OCI-LY1 (cell line): ENCODE data around the gene FN3K.

ENCODE experiments used
- H2AFZ ChIP-seq: fragments of 200-600 bp; sonication (generic), shearing (Covaris generic); 2 replicates; pipeline ENCODE4 v1.6.0; 2014; ENCODE audit warnings: antibody characterized with exemption, mild to moderate bottlenecking, low read length
- H3F3A ChIP-seq: fragments of 200-600 bp; sonication (generic), shearing (Covaris generic); 2 replicates; pipeline ENCODE4 v1.6.0; 2014; ENCODE audit warnings: mild to moderate bottlenecking, antibody characterized with exemption, low read length, moderate library complexity; ENCODE audit not compliant: insufficient read depth
- H3K27ac ChIP-seq: fragments of 200-600 bp; sonication (generic); 2 replicates; pipeline ENCODE4 v1.5.1; 2014; ENCODE audit warnings: low read length, mixed run types, mild to moderate bottlenecking, low read depth; ENCODE audit not compliant: poor library complexity, severe bottlenecking
- H3K27me3 ChIP-seq: fragments of 200-600 bp; sonication (generic); 2 replicates; pipeline ENCODE4 v1.6.0; 2014; ENCODE audit warnings: antibody characterized with exemption, mild to moderate bottlenecking, low read length, moderate library complexity; ENCODE audit not compliant: insufficient read depth
- H3K36me3 ChIP-seq: fragments of 200-600 bp; sonication (generic); 2 replicates; pipeline ENCODE4 v1.6.1; 2014; ENCODE audit warnings: mild to moderate bottlenecking, antibody characterized with exemption, low read length, moderate library complexity, mixed read lengths; ENCODE audit not compliant: insufficient read depth
- H3K4me1 ChIP-seq: fragments of 200-600 bp; sonication (generic); 2 replicates; pipeline ENCODE4 v1.5.1; 2014; ENCODE audit warnings: mild to moderate bottlenecking, low read length, moderate library complexity; ENCODE audit not compliant: insufficient read depth, severe bottlenecking
- H3K4me2 ChIP-seq: fragments of 200-600 bp; sonication (generic), shearing (Covaris generic); 2 replicates; pipeline ENCODE4 v1.6.1; 2014; ENCODE audit warnings: low read length
- H3K4me3 ChIP-seq: fragments of 200-600 bp; sonication (generic); 2 replicates; pipeline ENCODE4 v1.5.1; 2014; ENCODE audit warnings: low read length, low read depth, mild to moderate bottlenecking, mixed read lengths; ENCODE audit not compliant: poor library complexity, severe bottlenecking
- H3K79me2 ChIP-seq: fragments of 200-600 bp; shearing (Covaris generic); 2 replicates; pipeline ENCODE4 v1.6.1; 2016; ENCODE audit warnings: mixed run types, low read length, mixed read lengths; ENCODE audit not compliant: insufficient read depth
- H3K9ac ChIP-seq: fragments of 200-600 bp; sonication (generic), shearing (Covaris generic); 2 replicates; pipeline ENCODE4 v1.6.1; 2014; ENCODE audit warnings: mild to moderate bottlenecking, low read length, mixed read lengths
- H3K9me2 ChIP-seq: fragments of 200-600 bp; sonication (generic), shearing (Covaris generic); 2 replicates; pipeline ENCODE4 v1.6.1; 2014; ENCODE audit warnings: low read depth, mild to moderate bottlenecking, low read length, mixed read lengths
- H3K9me3 ChIP-seq: fragments of 200-600 bp; shearing (Covaris generic); 2 replicates; pipeline ENCODE4 v1.6.1; 2014; ENCODE audit warnings: low read length, mixed read lengths
- H4K20me1 ChIP-seq: fragments of 200-600 bp; sonication (generic), shearing (Covaris generic); 2 replicates; pipeline ENCODE4 v1.6.0; 2016; ENCODE audit warnings: mild to moderate bottlenecking, low read length; ENCODE audit not compliant: insufficient read depth
- EZH2 ChIP-seq: fragments of 200-600 bp; sonication (generic), shearing (Covaris generic); IDR thresholded peaks from 2 replicates; pipeline ENCODE4 v1.8.0; 2017; ENCODE audit warnings: borderline replicate concordance, mixed run types, mild to moderate bottlenecking, antibody characterized with exemption, low read length, moderate library complexity, mixed read lengths
- TF ChIP-seq, protein P1 (sequence below): fragments of 200-600 bp; sonication (generic), shearing (Covaris generic); IDR thresholded peaks from 2 replicates; pipeline ENCODE4 v1.5.1; 2017; ENCODE audit warnings: mild to moderate bottlenecking, antibody characterized with exemption, low read length, moderate library complexity, mixed read lengths

FN3K gene

DNA sequence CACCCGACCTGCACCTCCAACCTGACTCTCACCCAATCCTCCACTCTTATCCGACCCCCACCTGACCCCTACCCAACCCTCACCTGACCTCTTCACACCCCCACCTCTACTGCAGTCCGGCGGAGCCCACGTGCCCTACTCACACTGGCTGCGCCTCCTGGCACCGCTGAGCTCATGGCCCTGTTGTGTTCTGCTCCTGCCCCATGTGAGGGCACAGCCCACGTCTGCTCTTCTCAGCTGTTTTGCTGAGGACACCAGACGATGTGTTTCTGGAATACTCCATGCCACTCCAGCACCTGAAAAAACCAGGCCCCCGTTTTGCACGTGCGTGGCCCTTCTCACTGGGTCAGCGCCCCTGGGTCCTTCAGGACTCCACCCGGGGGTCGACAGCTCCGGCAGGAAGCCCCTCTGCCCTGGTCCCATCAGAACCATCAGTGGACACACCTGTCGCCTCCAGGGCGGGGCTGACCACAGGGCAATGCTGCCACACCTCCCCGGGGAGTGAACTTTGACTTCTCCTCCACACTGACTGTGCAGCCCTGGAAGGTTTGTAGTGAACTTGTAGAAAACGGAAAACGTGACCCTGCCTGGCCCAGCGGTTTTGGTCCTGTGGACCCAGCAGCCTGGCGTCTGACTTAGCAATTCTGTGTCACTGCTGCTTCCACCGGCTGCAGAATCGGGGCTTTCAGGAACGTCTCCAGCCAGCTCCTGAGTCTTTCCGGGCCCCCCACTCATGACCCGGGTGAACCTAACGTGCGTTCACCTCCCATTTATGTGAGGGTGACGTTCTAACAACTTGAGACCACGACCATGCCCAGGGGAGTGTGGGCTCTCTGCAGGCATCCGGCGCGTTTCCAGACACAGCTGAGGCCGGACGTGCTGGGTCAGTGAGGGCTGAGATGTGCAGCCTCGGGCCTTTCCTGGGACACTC lies 31.2 kb upstream of the FN3K start:
- peaks cover 10% of the 10 kb centered on the region; the same call in 1 of the 2 replicates for H3K27me3 ChIP-seq
- H3K9ac ChIP-seq: no peak overlapping the region
- no peak overlapping the region for H3K27ac ChIP-seq
- no peaks in the 10 kb centered on the region for H3K36me3 ChIP-seq
- H3K9me3 ChIP-seq: no peaks in the 10 kb centered on the region
- no peak overlapping the region for H3K4me2 ChIP-seq
- no peaks in the 10 kb centered on the region for H3F3A ChIP-seq
- no peak overlapping the region for H2AFZ ChIP-seq
- TF ChIP-seq EZH2: no peak
- TF ChIP-seq, protein P1, sequence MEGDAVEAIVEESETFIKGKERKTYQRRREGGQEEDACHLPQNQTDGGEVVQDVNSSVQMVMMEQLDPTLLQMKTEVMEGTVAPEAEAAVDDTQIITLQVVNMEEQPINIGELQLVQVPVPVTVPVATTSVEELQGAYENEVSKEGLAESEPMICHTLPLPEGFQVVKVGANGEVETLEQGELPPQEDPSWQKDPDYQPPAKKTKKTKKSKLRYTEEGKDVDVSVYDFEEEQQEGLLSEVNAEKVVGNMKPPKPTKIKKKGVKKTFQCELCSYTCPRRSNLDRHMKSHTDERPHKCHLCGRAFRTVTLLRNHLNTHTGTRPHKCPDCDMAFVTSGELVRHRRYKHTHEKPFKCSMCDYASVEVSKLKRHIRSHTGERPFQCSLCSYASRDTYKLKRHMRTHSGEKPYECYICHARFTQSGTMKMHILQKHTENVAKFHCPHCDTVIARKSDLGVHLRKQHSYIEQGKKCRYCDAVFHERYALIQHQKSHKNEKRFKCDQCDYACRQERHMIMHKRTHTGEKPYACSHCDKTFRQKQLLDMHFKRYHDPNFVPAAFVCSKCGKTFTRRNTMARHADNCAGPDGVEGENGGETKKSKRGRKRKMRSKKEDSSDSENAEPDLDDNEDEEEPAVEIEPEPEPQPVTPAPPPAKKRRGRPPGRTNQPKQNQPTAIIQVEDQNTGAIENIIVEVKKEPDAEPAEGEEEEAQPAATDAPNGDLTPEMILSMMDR: no peak
- no peaks in the 10 kb centered on the region for H4K20me1 ChIP-seq
- no peak overlapping the region for H3K4me3 ChIP-seq
- no peaks in the 10 kb centered on the region for H3K79me2 ChIP-seq
- H3K4me1 ChIP-seq: peaks cover 6% of the 10 kb centered on the region
- no peaks in the 10 kb centered on the region for H3K9me2 ChIP-seq

DNA sequence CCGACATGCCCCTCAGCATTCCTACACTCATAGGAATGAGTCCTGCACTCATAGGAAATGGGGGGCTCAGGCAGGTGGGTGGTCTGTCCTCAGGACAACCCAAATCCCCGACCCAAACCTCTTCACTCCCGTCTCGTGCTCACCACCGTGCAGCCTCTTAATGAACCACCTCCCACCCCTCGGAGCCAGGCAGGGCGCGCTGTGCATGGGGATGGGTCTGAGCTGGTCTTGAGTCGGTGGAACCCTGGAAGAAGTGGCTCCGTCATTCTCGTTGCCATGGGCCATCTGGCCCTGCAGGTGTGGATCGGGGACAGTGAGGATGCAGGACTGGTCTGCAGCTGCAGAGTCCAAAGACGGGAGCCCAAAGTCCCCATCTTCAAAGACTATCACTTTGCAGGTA lies 30.5 kb upstream of the FN3K start:
- no peak overlapping the region for H3K4me2 ChIP-seq
- H2AFZ ChIP-seq: no peak overlapping the region
- TF ChIP-seq, protein P1: no peak
- TF ChIP-seq EZH2: no peak
- no peaks in the 10 kb centered on the region for H3K9me3 ChIP-seq
- H3F3A ChIP-seq: no peaks in the 10 kb centered on the region
- H3K27me3 ChIP-seq: peaks cover 10% of the 10 kb centered on the region; the same call in 1 of the 2 replicates
- H3K27ac ChIP-seq: no peak overlapping the region
- no peak overlapping the region for H3K9ac ChIP-seq
- H3K4me3 ChIP-seq: no peak overlapping the region
- no peaks in the 10 kb centered on the region for H3K36me3 ChIP-seq
- peaks cover 5% of the 10 kb centered on the region for H3K4me1 ChIP-seq
- no peaks in the 10 kb centered on the region for H4K20me1 ChIP-seq
- no peaks in the 10 kb centered on the region for H3K9me2 ChIP-seq
- no peaks in the 10 kb centered on the region for H3K79me2 ChIP-seq

DNA sequence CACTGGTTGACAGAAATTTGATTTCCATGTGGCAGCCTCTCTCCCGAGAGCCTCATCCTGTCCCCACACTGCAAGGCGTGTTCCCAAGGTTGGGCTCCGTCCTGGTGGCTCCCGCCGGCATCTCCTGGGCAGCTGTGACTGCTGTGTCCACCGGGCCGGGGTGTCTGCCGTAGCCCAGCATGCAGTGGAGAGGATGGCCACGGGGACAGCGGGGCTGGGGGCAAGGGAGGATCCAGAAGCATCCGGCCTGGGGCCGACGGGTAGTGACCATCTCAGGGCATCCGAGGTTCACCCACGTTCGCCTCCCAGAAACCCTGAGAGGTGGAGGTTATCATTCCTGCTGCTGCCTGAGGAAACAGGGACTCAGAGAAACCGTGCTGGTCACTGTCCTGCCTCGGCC lies 29.7 kb upstream of the FN3K start:
- Histone ChIP-seq H3K9me3 (no peaks in the 10 kb centered on the region), H3K36me3 (no peaks in the 10 kb centered on the region), H3K4me1 (peaks cover 5% of the 10 kb centered on the region), H4K20me1 (no peaks in the 10 kb centered on the region), H3K4me2 (no peak overlapping the region), H3K9ac (no peak overlapping the region), H2AFZ (no peak overlapping the region), H3K4me3 (no peak overlapping the region), H3K79me2 (no peaks in the 10 kb centered on the region), H3K27ac (no peak overlapping the region), H3K9me2 (no peaks in the 10 kb centered on the region), H3K27me3 (peaks cover 10% of the 10 kb centered on the region; the same call in 1 of the 2 replicates), H3F3A (no peaks in the 10 kb centered on the region)
- no peak for TF ChIP-seq EZH2
- TF ChIP-seq, protein P1: no peak
